H9 (cell line): ENCODE data around the gene SPPL3. TPM values are rescaled to one million over a fixed set of nuclear protein-coding genes. Genes with fewer than 3 reads are reported as not detected.

Experiments
- DNase-seq: peaks from one replicate; pipeline ENCODE4 v3.0.0-alpha.2; 2017
- H2AFZ ChIP-seq: one replicate; pipeline ENCODE4 v1.6.1; 2013; ENCODE audit warnings: mild to moderate bottlenecking, low read length, control low read depth, moderate library complexity
- H2AK5ac ChIP-seq: 2 replicates; pipeline ENCODE4 v1.6.1; 2013; ENCODE audit warnings: low read length, control low read depth, mixed read lengths; ENCODE audit not compliant: insufficient read length
- H2BK120ac ChIP-seq: one replicate; pipeline ENCODE4 v1.6.1; 2013; ENCODE audit warnings: low read depth, mild to moderate bottlenecking, low read length, control low read depth, inconsistent platforms; ENCODE audit not compliant: poor library complexity, severe bottlenecking
- H2BK12ac ChIP-seq: 2 replicates; pipeline ENCODE4 v1.6.1; 2013; ENCODE audit warnings: low read length, control low read depth, mixed read lengths, low read depth; ENCODE audit not compliant: insufficient read length
- H2BK15ac ChIP-seq: 2 replicates; pipeline ENCODE4 v1.6.1; 2013; ENCODE audit warnings: low read depth, low read length, control low read depth
- H2BK20ac ChIP-seq: one replicate; pipeline ENCODE4 v1.6.1; 2013; ENCODE audit warnings: low read depth, mild to moderate bottlenecking, low read length, control low read depth, inconsistent platforms; ENCODE audit not compliant: poor library complexity, severe bottlenecking
- H2BK5ac ChIP-seq: 2 replicates; pipeline ENCODE4 v1.6.1; 2013; ENCODE audit warnings: low read length, control low read depth, mixed read lengths; ENCODE audit not compliant: insufficient read length
- H3K14ac ChIP-seq: 2 replicates; pipeline ENCODE4 v1.6.1; 2013; ENCODE audit warnings: low read length, control low read depth; ENCODE audit not compliant: insufficient read depth
- H3K18ac ChIP-seq: 2 replicates; pipeline ENCODE4 v1.6.1; 2013; ENCODE audit warnings: low read depth, mild to moderate bottlenecking, mixed read lengths, low read length, control low read depth; ENCODE audit not compliant: insufficient read length
- H3K23ac ChIP-seq: 2 replicates; pipeline ENCODE4 v1.6.1; 2013; ENCODE audit warnings: low read length, control low read depth, mixed read lengths, low read depth; ENCODE audit not compliant: insufficient read length
- H3K23me2 ChIP-seq: 2 replicates; pipeline ENCODE4 v1.6.1; 2013; ENCODE audit warnings: low read depth, mild to moderate bottlenecking, mixed read lengths, low read length, control low read depth; ENCODE audit not compliant: insufficient read length, poor library complexity, severe bottlenecking
- H3K27ac ChIP-seq: 2 replicates; pipeline ENCODE4 v1.5.1; 2013; ENCODE audit warnings: low read length, control low read depth, mixed read lengths, low read depth; ENCODE audit not compliant: insufficient read length
- H3K27me3 ChIP-seq: 2 replicates; pipeline ENCODE4 v1.6.1; 2013; ENCODE audit warnings: low read length, control low read depth, inconsistent platforms; ENCODE audit not compliant: insufficient read depth
- H3K4ac ChIP-seq: 2 replicates; pipeline ENCODE4 v1.6.1; 2013; ENCODE audit warnings: low read depth, mild to moderate bottlenecking, control low read depth, inconsistent platforms, low read length, moderate library complexity
- H3K4me1 ChIP-seq: 2 replicates; pipeline ENCODE4 v1.6.1; 2013; ENCODE audit warnings: low read length, control low read depth, inconsistent platforms; ENCODE audit not compliant: insufficient read depth
- H3K4me2 ChIP-seq: 2 replicates; pipeline ENCODE4 v1.6.1; 2013; ENCODE audit warnings: low read length, control low read depth, mixed read lengths; ENCODE audit not compliant: insufficient read length, insufficient read depth
- H3K56ac ChIP-seq: 2 replicates; pipeline ENCODE4 v1.6.1; 2013; ENCODE audit warnings: low read depth, mild to moderate bottlenecking, mixed read lengths, low read length, control low read depth; ENCODE audit not compliant: insufficient read length
- H3K79me1 ChIP-seq: 2 replicates; pipeline ENCODE4 v1.6.1; 2013; ENCODE audit warnings: low read depth, mild to moderate bottlenecking, moderate library complexity, low read length, control low read depth, inconsistent platforms; ENCODE audit not compliant: insufficient read depth, poor library complexity, severe bottlenecking
- H3K79me2 ChIP-seq: 2 replicates; pipeline ENCODE4 v1.6.1; 2013; ENCODE audit warnings: low read length, control low read depth, inconsistent platforms; ENCODE audit not compliant: insufficient read depth
- H3K9ac ChIP-seq: 2 replicates; pipeline ENCODE4 v1.6.1; 2013; ENCODE audit warnings: low read length, control low read depth, mixed read lengths; ENCODE audit not compliant: insufficient read length; ENCODE audit errors: extremely low read depth
- H3K9me3 ChIP-seq: one replicate; pipeline ENCODE4 v1.6.1; 2013; ENCODE audit warnings: low read depth, low read length, inconsistent platforms; ENCODE audit not compliant: control insufficient read depth
- H3T11ph ChIP-seq: one replicate; pipeline ENCODE4 v1.6.1; 2013; ENCODE audit warnings: mild to moderate bottlenecking, low read length, control low read depth, inconsistent platforms
- H4K20me1 ChIP-seq: one replicate; pipeline ENCODE4 v1.6.1; 2013; ENCODE audit not compliant: control insufficient read depth, insufficient read length, insufficient read depth
- H4K5ac ChIP-seq: 2 replicates; pipeline ENCODE4 v1.6.1; 2013; ENCODE audit warnings: low read depth, mild to moderate bottlenecking, mixed read lengths, low read length, control low read depth; ENCODE audit not compliant: insufficient read length
- H4K8ac ChIP-seq: replicated peaks from 2 replicates; pipeline ENCODE4 v1.6.1; 2013; ENCODE audit warnings: low read length, control low read depth, mixed read lengths, low read depth; ENCODE audit not compliant: insufficient read length
- H4K91ac ChIP-seq: 2 replicates; pipeline ENCODE4 v1.6.1; 2013; ENCODE audit warnings: low read depth, mild to moderate bottlenecking, moderate library complexity, mixed read lengths, low read length, control low read depth; ENCODE audit not compliant: insufficient read length
- H3K27ac Mint-ChIP-seq, 3 experiments: 2 replicates in 2 of 3; 3 replicates in 1 of 3; pipeline ENCODE4 v1.8.0; 2020 to 2021; ENCODE audit warnings: mixed read lengths in 3 of 3, mild to moderate bottlenecking in 1 of 3, moderate library complexity in 1 of 3
- H3K27me3 Mint-ChIP-seq: 2 replicates; pipeline ENCODE4 v1.8.0; 2021; ENCODE audit warnings: low read depth, mild to moderate bottlenecking, moderate library complexity, mixed read lengths
- H3K36me3 Mint-ChIP-seq, 3 experiments: 2 replicates in 2 of 3; 3 replicates in 1 of 3; pipeline ENCODE4 v1.8.0; 2020 to 2021; ENCODE audit warnings: low read depth in 3 of 3, mixed read lengths in 3 of 3; ENCODE audit not compliant: insufficient read depth in 1 of 3
- H3K4me1 Mint-ChIP-seq, 2 experiments: 2 replicates each; pipeline ENCODE4 v1.8.0; 2020; ENCODE audit warnings: mixed read lengths in 2 of 2
- H3K4me3 Mint-ChIP-seq, 2 experiments: 2 replicates in 1 of 2; 3 replicates in 1 of 2; pipeline ENCODE4 v1.8.0; 2020 to 2021; ENCODE audit warnings: mild to moderate bottlenecking in 2 of 2, mixed read lengths in 2 of 2, moderate library complexity in 1 of 2
- H3K9me3 Mint-ChIP-seq, 2 experiments: 2 replicates in 1 of 2; 3 replicates in 1 of 2; pipeline ENCODE4 v1.8.0; 2020; ENCODE audit warnings: mild to moderate bottlenecking in 2 of 2, mixed read lengths in 2 of 2, moderate library complexity in 1 of 2
- CTCF ChIP-seq: fragments of 200-600 bp; sonication (generic); conservative IDR thresholded peaks from 3 replicates; pipeline ENCODE4 v1.8.0; 2021; ENCODE audit warnings: antibody characterized with exemption, mild to moderate bottlenecking
- WGBS: extraction: QIAGEN DNeasy Blood & Tissue Kit; methylation state at CpG from one replicate; pipeline ENCODE4 v1.1.7; 2013; ENCODE audit warnings: missing lambda C conversion rate, low lambda C conversion rate, mixed read lengths; ENCODE audit not compliant: insufficient read length; ENCODE audit errors: extremely low coverage; 5-methylcytosine and 5-hydroxymethylcytosine counted together
- total RNA-seq: library from RNA; stranded (reverse); gene quantifications from 2 replicates; pipeline ENCODE4 v1.2.1, GENCODE V29; 2021

The SPPL3 gene
- total RNA-seq, 1 experiment from 2014 or later, result 46.3 TPM

GRCh38 chr12:120890963-120891362 lies 13.2 kb downstream of the SPPL3 start:
- Histone ChIP-seq H2BK20ac (no peak overlapping the region), H4K5ac (no peak overlapping the region), H2BK12ac (no peak overlapping the region), H2BK5ac (no peak overlapping the region), H2AK5ac (no peak overlapping the region), H3K4ac (no peak overlapping the region), H3K79me1 (peaks cover 7% of the 10 kb centered on the region), H3K27ac (no peak overlapping the region), H2BK15ac (no peak overlapping the region), H4K91ac (no peak overlapping the region), H2BK120ac (no peak overlapping the region), H4K8ac (no peak overlapping the region), H3K14ac (no peak overlapping the region), H3K56ac (no peak overlapping the region), H3K79me2 (peaks cover 7% of the 10 kb centered on the region), H4K20me1 (no peaks in the 10 kb centered on the region), H3T11ph (no peak overlapping the region), H3K4me2 (no peak overlapping the region), H3K23ac (no peak overlapping the region), H3K9me3 (no peaks in the 10 kb centered on the region), H3K18ac (no peak overlapping the region), H3K27me3 (no peaks in the 10 kb centered on the region), H3K4me1 (peaks cover 5% of the 10 kb centered on the region), H2AFZ (no peak overlapping the region), H3K23me2 (no peaks in the 10 kb centered on the region), H3K9ac (no peak overlapping the region)
- peaks cover 0 to 6% (median 5%) of the 10 kb centered on the region in 3 experiments; a peak in 3 of 7 replicates for H3K36me3 Mint-ChIP-seq
- H3K9me3 Mint-ChIP-seq, result no peaks in the 10 kb centered on the region
- no peaks in the 10 kb centered on the region for H3K27me3 Mint-ChIP-seq
- no peak overlapping the region for H3K4me3 Mint-ChIP-seq
- H3K4me1 Mint-ChIP-seq, result peaks cover 7 to 10% of the 10 kb centered on the region in 2 experiments
- TF ChIP-seq CTCF, result no peak
- no peak for DNase-seq
- H3K27ac Mint-ChIP-seq, result peak overlapping the region in 1 of 3 experiments; percentile 21; a peak in 3 of 7 replicates
- WGBS, result no CpG with 5 or more reads among the region's 2 CpGs
